ENCODE data around the gene C16orf86.
"Not testable (repeated sequence)": the region's sequence is repeated elsewhere in the genome, so short reads cannot be mapped to it uniquely, and the experiment has no call there.

Gene C16orf86

GRCh38 chr16:67679935-67680897 is 13.6 kb downstream of the C16orf86 start:
- Mint-ChIP-seq H3K4me3 (no peak overlapping the region), H3K36me3 (ENCODE audit: low read depth) (peaks cover 54% of the 10 kb centered on the region), H3K27me3 (no peaks in the 10 kb centered on the region), H3K9me3 (no peaks in the 10 kb centered on the region), H3K27ac (no peak overlapping the region), H3K4me1 (ENCODE audit: low read depth) (peaks cover 2% of the 10 kb centered on the region)
- DNase-seq, result no peak

- H3K4me3 Mint-ChIP-seq, result no peak overlapping the region
- H3K27me3 Mint-ChIP-seq, result no peaks in the 10 kb centered on the region
- H3K36me3 Mint-ChIP-seq (ENCODE audit: low read depth), result peaks cover 50% of the 10 kb centered on the region
- H3K9me3 Mint-ChIP-seq, result no peaks in the 10 kb centered on the region
- peaks cover 10% of the 10 kb centered on the region for H3K4me1 Mint-ChIP-seq (ENCODE audit: low read depth)
- H3K27ac Mint-ChIP-seq, result no peak overlapping the region
- no peak for DNase-seq
Measured at GRCh38 chr16:67683767-67684166, 17.2 kb downstream of the C16orf86 start.

DNA sequence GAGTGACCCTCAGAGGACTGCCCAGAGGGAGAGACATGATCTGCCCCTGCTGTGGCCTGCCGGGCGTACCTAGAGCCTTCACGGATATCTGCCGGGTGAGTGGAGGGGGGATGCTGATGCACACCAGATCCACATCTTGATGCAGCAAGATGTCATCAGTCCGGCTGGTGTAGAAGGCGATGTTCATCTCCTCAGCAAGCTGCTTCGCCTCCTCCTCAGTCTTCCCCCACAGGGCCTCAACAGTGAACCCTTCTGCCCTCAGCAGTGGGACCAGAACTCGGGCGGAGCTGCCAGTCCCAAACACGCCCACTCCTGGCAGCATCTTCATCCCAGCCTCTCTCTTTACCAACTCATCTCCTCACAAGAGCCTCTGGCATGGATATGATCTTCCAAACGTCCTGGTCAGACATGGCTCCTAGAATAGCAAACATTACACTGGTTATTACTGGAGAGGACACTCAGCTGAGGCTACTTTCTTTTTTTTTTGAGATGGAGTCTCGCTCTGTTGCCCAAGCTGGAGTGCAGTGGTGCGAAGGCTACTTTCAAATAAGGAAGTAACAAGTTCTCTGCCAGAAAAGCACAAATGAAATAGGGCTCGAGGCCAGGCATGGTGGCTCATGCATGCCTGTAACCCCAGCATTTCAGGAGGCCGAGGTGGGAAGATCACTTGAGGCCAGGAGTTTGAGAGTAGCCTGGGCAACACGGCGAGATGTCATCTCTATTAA is 18.9 kb downstream of the C16orf86 start:
- H3K36me3 Mint-ChIP-seq (ENCODE audit: low read depth), result peaks cover 52% of the 10 kb centered on the region
- peak overlapping the region; percentile 15 for H3K27ac Mint-ChIP-seq

DNA sequence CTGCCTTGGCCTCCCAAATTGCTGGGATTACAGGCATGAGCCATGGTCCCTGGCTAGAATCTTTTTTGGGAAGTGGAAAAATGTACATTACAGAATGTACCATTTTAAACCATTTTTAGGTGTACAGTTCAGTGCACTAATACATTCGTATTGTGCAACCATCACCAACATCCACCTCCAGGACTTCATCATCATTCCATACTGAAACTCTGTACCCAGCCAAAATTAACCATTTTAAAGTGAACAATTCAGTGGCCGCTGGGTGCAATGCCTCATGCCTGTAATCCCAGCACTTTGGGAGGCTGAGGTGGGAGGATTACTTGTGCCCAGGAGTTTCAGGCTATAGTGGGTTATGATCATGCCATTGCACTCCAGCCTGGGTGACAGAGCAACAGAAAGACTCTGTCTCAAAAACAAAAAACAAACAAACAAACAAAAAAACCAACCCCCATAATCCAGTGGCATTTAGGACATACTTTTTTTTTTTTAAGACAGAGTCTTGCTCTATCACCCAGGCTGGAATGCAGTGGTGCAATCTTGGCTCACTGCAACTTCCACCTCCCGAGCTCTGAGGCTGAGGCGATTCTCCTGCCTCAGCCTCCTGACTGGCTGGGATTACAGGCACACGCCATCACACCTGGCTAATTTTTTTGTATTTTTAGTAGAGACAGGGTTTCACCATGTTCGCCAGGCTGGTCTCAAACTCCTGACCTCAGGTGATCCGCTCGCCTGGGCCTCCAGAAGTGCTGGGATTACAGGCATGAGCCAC is 27.1 kb downstream of the C16orf86 start:
- peaks cover 27% of the 10 kb centered on the region for H3K36me3 Mint-ChIP-seq (ENCODE audit: low read depth)
- not testable (repeated sequence) for H3K9me3 Mint-ChIP-seq, H3K27ac Mint-ChIP-seq

More for the DNA sequence above, 18.9 kb downstream of the C16orf86 start:
- H3K27me3 Mint-ChIP-seq, result no peaks in the 10 kb centered on the region
- DNase-seq, result no peak
- H3K9me3 Mint-ChIP-seq, result no peaks in the 10 kb centered on the region
- H3K4me1 Mint-ChIP-seq (ENCODE audit: low read depth), result peaks cover 12% of the 10 kb centered on the region
- no peak overlapping the region for H3K4me3 Mint-ChIP-seq

DNA sequence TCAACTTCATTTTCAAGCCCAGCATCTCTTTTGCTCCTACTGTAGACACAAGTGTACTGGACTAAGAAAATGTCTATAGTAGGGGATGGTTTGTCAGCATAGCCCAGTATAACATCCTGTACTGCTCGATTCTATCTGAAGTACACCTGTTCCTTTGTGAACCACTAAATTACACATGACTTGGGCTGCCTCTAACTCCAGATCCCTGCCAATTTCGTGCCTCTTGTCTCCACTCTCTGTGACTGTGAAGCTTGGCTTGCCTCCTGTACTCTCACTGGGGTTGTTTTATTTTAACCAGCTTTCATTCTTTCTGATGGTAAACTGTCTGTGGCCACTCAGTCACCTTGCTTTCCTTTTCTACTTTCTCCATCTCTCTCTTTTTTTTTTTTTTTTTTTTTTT is 28.0 kb downstream of the C16orf86 start:
- H3K9me3 Mint-ChIP-seq, result no peaks in the 10 kb centered on the region
- DNase-seq, result no peak
- peaks cover 30% of the 10 kb centered on the region for H3K36me3 Mint-ChIP-seq (ENCODE audit: low read depth)
- no peaks in the 10 kb centered on the region for H3K27me3 Mint-ChIP-seq
- no peak overlapping the region for H3K4me3 Mint-ChIP-seq
- peaks cover 4% of the 10 kb centered on the region for H3K4me1 Mint-ChIP-seq (ENCODE audit: low read depth)
- no peak overlapping the region for H3K27ac Mint-ChIP-seq

More for the DNA sequence above, 27.1 kb downstream of the C16orf86 start:
- H3K4me1 Mint-ChIP-seq (ENCODE audit: low read depth); H3K27me3 Mint-ChIP-seq; H3K4me3 Mint-ChIP-seq; DNase-seq: not testable (repeated sequence)

DNA sequence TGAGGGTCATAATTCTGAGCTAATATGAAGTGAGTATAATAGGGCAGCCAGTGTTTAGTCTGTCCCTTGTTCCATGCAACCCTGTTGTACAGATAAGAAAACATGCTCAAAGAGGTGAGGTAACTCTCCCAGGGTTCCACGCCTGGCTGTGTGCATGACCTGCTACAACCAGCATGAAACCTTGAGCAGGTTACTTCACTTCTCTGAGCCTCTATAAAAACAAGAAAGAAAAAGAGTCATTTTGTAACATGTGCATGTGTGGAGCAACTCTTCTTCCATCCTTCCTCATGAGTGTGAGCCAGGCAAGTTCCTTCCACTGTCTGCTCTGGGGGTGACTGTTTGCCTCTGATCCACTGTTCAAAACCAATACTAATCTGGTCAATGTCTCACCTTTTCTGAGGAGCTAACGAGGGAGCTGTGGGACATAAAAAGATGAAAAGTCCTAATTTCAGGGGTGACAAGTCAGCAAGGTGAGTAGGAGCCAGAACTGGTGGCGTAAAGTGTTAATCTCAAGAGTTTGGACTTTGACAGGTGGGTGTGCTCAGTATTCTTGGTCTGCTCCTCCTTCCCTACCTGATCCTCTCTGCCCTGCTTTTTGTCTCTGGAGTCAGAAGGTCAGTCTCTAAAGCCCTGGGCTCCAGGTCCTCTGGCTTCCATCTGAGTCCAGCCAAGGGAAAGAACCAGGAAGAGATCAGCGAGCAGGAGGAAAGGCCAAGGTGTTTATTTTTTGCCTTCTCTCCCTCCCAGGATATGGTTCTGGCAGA is 31.0 kb downstream of the C16orf86 start:
- Mint-ChIP-seq H3K4me3 (no peak overlapping the region), H3K9me3 (no peaks in the 10 kb centered on the region), H3K36me3 (ENCODE audit: low read depth) (peaks cover 18% of the 10 kb centered on the region), H3K4me1 (ENCODE audit: low read depth) (no peaks in the 10 kb centered on the region), H3K27ac (no peak overlapping the region), H3K27me3 (no peaks in the 10 kb centered on the region)
- DNase-seq, result no peak

- no peak for DNase-seq
- Mint-ChIP-seq H3K4me3 (no peak overlapping the region), H3K36me3 (ENCODE audit: low read depth) (peaks cover 18% of the 10 kb centered on the region), H3K27me3 (no peaks in the 10 kb centered on the region), H3K4me1 (ENCODE audit: low read depth) (peaks cover 13% of the 10 kb centered on the region), H3K27ac (no peak overlapping the region), H3K9me3 (no peaks in the 10 kb centered on the region)
Measured at GRCh38 chr16:67699265-67699664, 32.7 kb downstream of the C16orf86 start.

- Mint-ChIP-seq H3K4me1 (ENCODE audit: low read depth) (peaks cover 23% of the 10 kb centered on the region), H3K27me3 (no peaks in the 10 kb centered on the region), H3K9me3 (no peaks in the 10 kb centered on the region), H3K27ac (no peak overlapping the region), H3K4me3 (no peak overlapping the region), H3K36me3 (ENCODE audit: low read depth) (peaks cover 22% of the 10 kb centered on the region)
- DNase-seq, result no peak
Measured at GRCh38 chr16:67701420-67701819, 34.8 kb downstream of the C16orf86 start.

GRCh38 chr16:67702130-67702529 is 35.5 kb downstream of the C16orf86 start:
- peaks cover 23% of the 10 kb centered on the region for H3K4me1 Mint-ChIP-seq (ENCODE audit: low read depth)
- no peak overlapping the region for H3K4me3 Mint-ChIP-seq
- no peak for DNase-seq
- H3K27ac Mint-ChIP-seq, result no peak overlapping the region
- peaks cover 22% of the 10 kb centered on the region for H3K36me3 Mint-ChIP-seq (ENCODE audit: low read depth)
- H3K9me3 Mint-ChIP-seq, result no peaks in the 10 kb centered on the region
- H3K27me3 Mint-ChIP-seq, result no peaks in the 10 kb centered on the region

DNA sequence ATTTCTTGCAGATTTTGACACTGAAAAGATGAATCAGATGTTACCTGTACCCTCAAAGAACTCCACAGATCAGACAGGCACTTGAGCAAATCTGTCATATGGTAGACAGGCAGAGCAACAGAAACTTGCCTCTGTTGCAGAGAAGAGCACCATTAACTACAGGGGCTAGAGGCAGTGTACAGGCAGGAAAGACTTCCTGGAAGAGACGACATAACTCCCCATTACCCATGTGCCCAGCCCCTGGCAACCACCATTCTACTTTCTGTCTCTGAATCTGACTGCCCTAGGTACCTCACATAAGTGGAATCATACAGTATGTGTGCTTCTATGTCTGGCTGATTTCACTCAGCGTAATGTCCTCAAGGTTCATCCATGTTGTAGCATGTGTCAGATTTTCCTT is 37.0 kb downstream of the C16orf86 start:
- DNase-seq, result no peak
- Mint-ChIP-seq H3K27me3 (no peaks in the 10 kb centered on the region), H3K4me1 (ENCODE audit: low read depth) (peaks cover 28% of the 10 kb centered on the region), H3K4me3 (no peak overlapping the region), H3K27ac (peak overlapping the region; percentile 70), H3K9me3 (no peaks in the 10 kb centered on the region), H3K36me3 (ENCODE audit: low read depth) (peaks cover 9% of the 10 kb centered on the region)

DNA sequence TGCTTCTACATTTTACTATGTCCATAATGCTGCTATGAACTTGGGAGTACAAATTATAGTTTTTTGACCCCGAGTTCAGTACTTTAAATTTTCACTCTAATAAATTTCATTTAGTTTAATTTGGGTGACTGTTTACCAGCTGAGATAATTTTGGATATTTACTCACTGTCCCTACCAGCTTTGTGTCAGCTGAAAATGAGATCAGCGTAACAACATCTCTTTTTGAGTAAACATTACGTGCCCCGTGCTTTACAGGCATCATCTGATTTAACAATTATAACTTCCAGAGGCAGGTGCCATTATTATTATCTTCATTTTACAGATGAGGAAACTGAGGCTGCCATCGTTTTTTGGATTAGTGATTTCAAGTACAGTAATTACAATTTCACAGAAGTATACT is 37.5 kb downstream of the C16orf86 start:
- Mint-ChIP-seq H3K9me3 (no peaks in the 10 kb centered on the region), H3K27me3 (no peaks in the 10 kb centered on the region), H3K36me3 (ENCODE audit: low read depth) (peaks cover 6% of the 10 kb centered on the region), H3K4me3 (no peak overlapping the region), H3K4me1 (ENCODE audit: low read depth) (peaks cover 28% of the 10 kb centered on the region), H3K27ac (peak overlapping the region; percentile 70)
- no peak for DNase-seq

GRCh38 chr16:67707210-67707609 is 40.6 kb downstream of the C16orf86 start:
- Mint-ChIP-seq H3K9me3 (no peaks in the 10 kb centered on the region), H3K27ac (no peak overlapping the region), H3K36me3 (ENCODE audit: low read depth) (peaks cover 8% of the 10 kb centered on the region), H3K4me3 (no peak overlapping the region), H3K4me1 (ENCODE audit: low read depth) (peaks cover 35% of the 10 kb centered on the region), H3K27me3 (no peaks in the 10 kb centered on the region)
- no peak for DNase-seq

DNA sequence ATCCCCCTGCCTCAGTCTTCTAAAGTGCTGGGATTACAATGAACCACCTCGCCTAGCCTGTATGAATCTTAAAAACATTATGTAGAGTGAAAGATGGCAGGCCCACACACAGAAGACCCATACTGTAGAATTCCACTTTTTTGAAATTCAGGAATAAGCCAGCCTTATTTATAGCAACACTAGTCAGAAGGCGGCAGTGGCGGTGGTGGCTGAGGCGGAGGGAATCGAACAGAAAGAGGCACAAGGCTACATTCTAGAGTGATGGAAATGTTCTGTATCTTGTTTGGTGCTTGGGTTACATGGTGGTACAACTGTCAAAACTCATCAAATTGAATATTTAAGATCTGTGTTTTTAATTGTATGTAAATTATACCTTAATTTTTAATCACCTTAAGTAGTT is 41.2 kb downstream of the C16orf86 start:
- H3K9me3 Mint-ChIP-seq, result no peaks in the 10 kb centered on the region
- DNase-seq, result no peak

GRCh38 chr16:67708368-67708771 is 41.8 kb downstream of the C16orf86 start:
- no peak for DNase-seq

More for the DNA sequence above, 41.2 kb downstream of the C16orf86 start:
- Mint-ChIP-seq H3K27me3 (no peaks in the 10 kb centered on the region), H3K27ac (no peak overlapping the region), H3K36me3 (ENCODE audit: low read depth) (peaks cover 8% of the 10 kb centered on the region), H3K4me1 (ENCODE audit: low read depth) (peaks cover 34% of the 10 kb centered on the region), H3K4me3 (no peak overlapping the region)

More at GRCh38 chr16:67708368-67708771, 41.8 kb downstream of the C16orf86 start:
- no peaks in the 10 kb centered on the region for H3K9me3 Mint-ChIP-seq
- H3K36me3 Mint-ChIP-seq (ENCODE audit: low read depth), result peaks cover 12% of the 10 kb centered on the region
- no peaks in the 10 kb centered on the region for H3K27me3 Mint-ChIP-seq
- no peak overlapping the region for H3K4me3 Mint-ChIP-seq
- peaks cover 32% of the 10 kb centered on the region for H3K4me1 Mint-ChIP-seq (ENCODE audit: low read depth)
- peak overlapping the region; percentile 7 for H3K27ac Mint-ChIP-seq

Measured in activated T-cell treated with anti-CD3 and anti-CD28 coated beads, Interleukin-2, amount 50 U/mL, for 24 hours (primary cell).